ENCODE measurements around the gene CD109.

CD109 gene

GRCh38 chr6:73823046-73823735 is 127.2 kb downstream of the CD109 start:
- TF ChIP-seq POLR2AphosphoS5 (IDR thresholded peaks at IDR 0.05; ENCODE audit: low read depth, low read length) (no peak), TAF1 (IDR thresholded peaks at IDR 0.05; ENCODE audit: borderline replicate concordance, insufficient read depth, low read length) (no peak), FOXP2 (optimal IDR thresholded peaks at IDR 0.05; ENCODE audit: borderline replicate concordance, extremely low read depth, extremely low read length, insufficient read depth) (no peak), SIN3A (IDR thresholded peaks at IDR 0.05; ENCODE audit: borderline replicate concordance, insufficient read depth, low read length) (no peak), REST (IDR thresholded peaks at IDR 0.05; ENCODE audit: insufficient read depth in 1 of 2, low read depth in 2 of 2, low read length in 2 of 2) (no peak)

- TF ChIP-seq POLR2AphosphoS5 (IDR thresholded peaks at IDR 0.05; ENCODE audit: low read depth, low read length) (no peak), SIN3A (IDR thresholded peaks at IDR 0.05; ENCODE audit: borderline replicate concordance, insufficient read depth, low read length) (no peak), FOXP2 (optimal IDR thresholded peaks at IDR 0.05; ENCODE audit: borderline replicate concordance, extremely low read depth, extremely low read length, insufficient read depth) (no peak)
Measured at GRCh38 chr6:73823832-73824231, 127.8 kb downstream of the CD109 start.

GRCh38 chr6:73826571-73826970 is 130.6 kb downstream of the CD109 start:
- TF ChIP-seq TAF1 (IDR thresholded peaks at IDR 0.05; ENCODE audit: borderline replicate concordance, insufficient read depth, low read length) (no peak), FOXP2 (optimal IDR thresholded peaks at IDR 0.05; ENCODE audit: borderline replicate concordance, extremely low read depth, extremely low read length, insufficient read depth) (no peak), SIN3A (IDR thresholded peaks at IDR 0.05; ENCODE audit: borderline replicate concordance, insufficient read depth, low read length) (no peak), REST (IDR thresholded peaks at IDR 0.05; ENCODE audit: insufficient read depth in 1 of 2, low read depth in 2 of 2, low read length in 2 of 2) (no peak), POLR2AphosphoS5 (IDR thresholded peaks at IDR 0.05; ENCODE audit: low read depth, low read length) (no peak)

GRCh38 chr6:73830119-73830518 is 134.1 kb downstream of the CD109 start:
- no peak for TF ChIP-seq REST (IDR thresholded peaks at IDR 0.05; ENCODE audit: insufficient read depth in 1 of 2, low read depth in 2 of 2, low read length in 2 of 2)
- TF ChIP-seq FOXP2 (optimal IDR thresholded peaks at IDR 0.05; ENCODE audit: borderline replicate concordance, extremely low read depth, extremely low read length, insufficient read depth): no peak
- TF ChIP-seq SIN3A (IDR thresholded peaks at IDR 0.05; ENCODE audit: borderline replicate concordance, insufficient read depth, low read length): no peak
- TF ChIP-seq POLR2AphosphoS5 (IDR thresholded peaks at IDR 0.05; ENCODE audit: low read depth, low read length): no peak
- TF ChIP-seq TAF1 (IDR thresholded peaks at IDR 0.05; ENCODE audit: borderline replicate concordance, insufficient read depth, low read length): no peak

GRCh38 chr6:73832313-73832712 is 136.3 kb downstream of the CD109 start:
- TF ChIP-seq FOXP2 (optimal IDR thresholded peaks at IDR 0.05; ENCODE audit: borderline replicate concordance, extremely low read depth, extremely low read length, insufficient read depth) (no peak), REST (IDR thresholded peaks at IDR 0.05; ENCODE audit: insufficient read depth in 1 of 2, low read depth in 2 of 2, low read length in 2 of 2) (no peak), POLR2AphosphoS5 (IDR thresholded peaks at IDR 0.05; ENCODE audit: low read depth, low read length) (no peak), SIN3A (IDR thresholded peaks at IDR 0.05; ENCODE audit: borderline replicate concordance, insufficient read depth, low read length) (no peak), TAF1 (IDR thresholded peaks at IDR 0.05; ENCODE audit: borderline replicate concordance, insufficient read depth, low read length) (no peak)

All from PFSK-1 (cell line).